H1 (cell line): ENCODE results near the gene BRCA1. TPM values are rescaled to one million over a fixed set of nuclear protein-coding genes. Genes with fewer than 3 reads are reported as not detected.
A peak's percentile ranks its signal among the peaks of the same experiment; 100 is the strongest.

Source experiments
- CTCF ChIA-PET: fragments of 300-600 bp; sonication (Branson Sonifier 250); formaldehyde crosslinking; loops from one replicate; lab custom pipeline; 2021; ENCODE audit not compliant: partially characterized antibody; lab: Charles Lee
- POLR2A ChIA-PET: fragments of 300-600 bp; sonication (Branson Sonifier 250); formaldehyde crosslinking; loops from one replicate; lab custom pipeline; 2021; ENCODE audit warnings: inconsistent platforms; ENCODE audit not compliant: partially characterized antibody; lab: Charles Lee
- DNase-seq, 2 experiments: peaks; one replicate each; pipeline versions ENCODE4 v3.0.0 to v3.0.0-alpha.2; 2010 to 2022; ENCODE audit warnings: low spot score in 2 of 2, low read depth in 1 of 2, mixed read lengths in 1 of 2
- FAIRE-seq: peaks from 2 replicates; lab custom pipeline; 2011; peaks lifted over from hg19 to GRCh38; lab: Jason Lieb, UNC
- H2AFZ ChIP-seq: 2 replicates; pipeline ENCODE4 v1.8.1; 2012; ENCODE audit warnings: low read length, inconsistent platforms
- H2AK5ac ChIP-seq: 2 replicates; pipeline ENCODE4 v1.6.1; 2013; ENCODE audit warnings: low read depth, low read length
- H2BK120ac ChIP-seq: replicated peaks from 2 replicates; pipeline ENCODE3; 2013; ENCODE audit warnings: low read depth, low read length, inconsistent platforms
- H2BK12ac ChIP-seq: 2 replicates; pipeline ENCODE4 v1.6.1; 2013; ENCODE audit warnings: low read depth, low read length
- H2BK15ac ChIP-seq: 2 replicates; pipeline ENCODE4 v1.6.1; 2013; ENCODE audit warnings: low read length
- H2BK20ac ChIP-seq: 2 replicates; pipeline ENCODE4 v1.6.1; 2013; ENCODE audit warnings: low read length
- H2BK5ac ChIP-seq: 2 replicates; pipeline ENCODE4 v1.6.1; 2013; ENCODE audit warnings: low read depth, low read length
- H3K14ac ChIP-seq: 2 replicates; pipeline ENCODE4 v1.6.1; 2013; ENCODE audit warnings: inconsistent platforms; ENCODE audit not compliant: insufficient read length
- H3K18ac ChIP-seq: 2 replicates; pipeline ENCODE4 v1.6.1; 2013; ENCODE audit warnings: low read length; ENCODE audit errors: extremely low read depth
- H3K23ac ChIP-seq: 2 replicates; pipeline ENCODE4 v1.6.1; 2013; ENCODE audit warnings: inconsistent platforms; ENCODE audit not compliant: insufficient read length
- H3K23me2 ChIP-seq: 2 replicates; pipeline ENCODE4 v1.6.1; 2013; ENCODE audit warnings: low read depth, low read length
- H3K27ac ChIP-seq: 2 replicates; pipeline ENCODE4 v1.6.1; 2011; ENCODE audit warnings: low read depth, low read length, inconsistent platforms
- H3K27me3 ChIP-seq, 4 experiments: replicated peaks in 1 of 4; 1 replicate in 1 of 4; 2 replicates in 3 of 4; pipeline versions ENCODE4 v1.6.1 to v1.8.1; 2011 to 2013; ENCODE audit warnings: low read length in 3 of 4, mild to moderate bottlenecking in 3 of 4, inconsistent platforms in 2 of 4, mixed read lengths in 2 of 4, moderate library complexity in 1 of 4; ENCODE audit not compliant: control insufficient read depth in 3 of 4, insufficient read depth in 3 of 4; ENCODE audit errors: extremely low read depth in 1 of 4
- H3K36me3 ChIP-seq, 4 experiments: 2 replicates each; pipeline versions ENCODE4 v1.6.1 to v1.8.1; 2011 to 2013; ENCODE audit warnings: mild to moderate bottlenecking in 4 of 4, low read length in 3 of 4, moderate library complexity in 2 of 4, control low read depth in 1 of 4, inconsistent platforms in 1 of 4; ENCODE audit not compliant: insufficient read depth in 4 of 4, control insufficient read depth in 2 of 4
- H3K4ac ChIP-seq: replicated peaks from 2 replicates; pipeline ENCODE3; 2013; ENCODE audit warnings: low read length, low read depth, mixed read lengths, inconsistent platforms; ENCODE audit not compliant: insufficient read length
- H3K4me1 ChIP-seq, 4 experiments: replicated peaks in 1 of 4; 1 replicate in 1 of 4; 2 replicates in 3 of 4; pipeline versions ENCODE4 v1.6.1 to v1.8.1; 2011 to 2013; ENCODE audit warnings: low read length in 3 of 4, inconsistent platforms in 2 of 4, mixed read lengths in 1 of 4; ENCODE audit not compliant: insufficient read depth in 4 of 4, control insufficient read depth in 3 of 4
- H3K4me2 ChIP-seq, 2 experiments: 2 replicates each; pipeline versions ENCODE4 v1.6.1 to v1.8.1; 2011 to 2013; ENCODE audit warnings: low read depth in 2 of 2, low read length in 2 of 2, control low read depth in 1 of 2, inconsistent platforms in 1 of 2, mild to moderate bottlenecking in 1 of 2; ENCODE audit not compliant: insufficient read depth in 1 of 2
- H3K4me3 ChIP-seq, 4 experiments: fragments of 200-600, 300-600 bp in 1 of 4; sonication (generic), shearing (Covaris generic), sonication (Bioruptor Twin) in 1 of 4; 2 replicates each; pipeline versions ENCODE4 v1.5.1 to v1.8.1; 2011 to 2016; ENCODE audit warnings: low read length in 4 of 4, low read depth in 3 of 4, control low read depth in 2 of 4, inconsistent platforms in 2 of 4, mild to moderate bottlenecking in 2 of 4, mixed read lengths in 1 of 4, moderate library complexity in 1 of 4; ENCODE audit not compliant: insufficient read depth in 2 of 4; ENCODE audit errors: extremely low read depth in 1 of 4
- H3K56ac ChIP-seq: replicated peaks from 2 replicates; pipeline ENCODE3; 2013; ENCODE audit warnings: low read depth, mild to moderate bottlenecking, mixed read lengths, low read length, inconsistent platforms; ENCODE audit not compliant: insufficient read length
- H3K79me1 ChIP-seq: 2 replicates; pipeline ENCODE4 v1.6.1; 2013; ENCODE audit warnings: low read depth, low read length, control low read depth
- H3K79me2 ChIP-seq, 2 experiments: 2 replicates each; pipeline versions ENCODE4 v1.6.1 to v1.8.1; 2012 to 2013; ENCODE audit warnings: low read length in 2 of 2, mild to moderate bottlenecking in 2 of 2, inconsistent platforms in 1 of 2; ENCODE audit not compliant: insufficient read depth in 2 of 2, control insufficient read depth in 1 of 2
- H3K9ac ChIP-seq, 4 experiments: replicated peaks in 1 of 4; 1 replicate in 1 of 4; 2 replicates in 3 of 4; pipeline versions ENCODE4 v1.6.1 to v1.8.1; 2011 to 2013; ENCODE audit warnings: low read depth in 3 of 4, low read length in 3 of 4, control low read depth in 2 of 4, mild to moderate bottlenecking in 2 of 4, moderate library complexity in 2 of 4, inconsistent platforms in 1 of 4; ENCODE audit errors: extremely low read depth in 1 of 4
- H3K9me3 ChIP-seq, 2 experiments: 2 replicates each; pipeline versions ENCODE4 v1.6.1 to v1.8.1; 2012 to 2013; ENCODE audit warnings: mild to moderate bottlenecking in 2 of 2, moderate library complexity in 2 of 2, control low read depth in 1 of 2, inconsistent platforms in 1 of 2, low read depth in 1 of 2, low read length in 1 of 2, mixed read lengths in 1 of 2; ENCODE audit not compliant: insufficient read depth in 2 of 2
- H4K20me1 ChIP-seq, 2 experiments: replicated peaks in 1 of 2; 2 replicates each; pipeline versions ENCODE3 to v1.8.1; 2011 to 2013; ENCODE audit warnings: inconsistent platforms in 2 of 2, low read length in 2 of 2, mild to moderate bottlenecking in 1 of 2; ENCODE audit not compliant: insufficient read depth in 2 of 2, control insufficient read depth in 1 of 2
- H4K5ac ChIP-seq: 2 replicates; pipeline ENCODE4 v1.6.1; 2013; ENCODE audit warnings: low read length, low read depth, mixed read lengths, inconsistent platforms; ENCODE audit not compliant: insufficient read length
- H4K8ac ChIP-seq: 2 replicates; pipeline ENCODE4 v1.8.0; 2013; ENCODE audit warnings: mild to moderate bottlenecking, moderate library complexity, low read length, inconsistent platforms; ENCODE audit not compliant: insufficient read depth; ENCODE audit errors: extremely low read depth
- H4K91ac ChIP-seq: replicated peaks from 2 replicates; pipeline ENCODE3; 2013; ENCODE audit warnings: low read length, mixed read lengths, inconsistent platforms; ENCODE audit not compliant: insufficient read length
- POU5F1 ChIP-seq: IDR thresholded peaks from 2 replicates; pipeline ENCODE4 v1.6.1; 2011; ENCODE audit warnings: low read depth, mild to moderate bottlenecking, low read length, moderate library complexity
- SP2 ChIP-seq: IDR thresholded peaks from 2 replicates; pipeline ENCODE4 v1.6.1; 2012; ENCODE audit warnings: mild to moderate bottlenecking, low read length, inconsistent platforms
- TCF12 ChIP-seq: IDR thresholded peaks from 2 replicates; pipeline ENCODE4 v1.6.1; 2011; ENCODE audit warnings: low read depth, mild to moderate bottlenecking, low read length
- WGBS, 2 experiments: shearing (Covaris generic) in 1 of 2; methylation state at CpG; one replicate each; pipeline versions ENCODE4 v1.1.6 to v1.1.7; 2013 to 2015; ENCODE audit warnings: low lambda C conversion rate in 2 of 2, mixed read lengths in 2 of 2, inconsistent platforms in 1 of 2, low coverage in 1 of 2, missing lambda C conversion rate in 1 of 2; ENCODE audit not compliant: insufficient replicate concordance in 2 of 2, insufficient coverage in 1 of 2, insufficient read length in 1 of 2; ENCODE audit errors: extremely low coverage in 1 of 2, missing lambda C conversion rate in 1 of 2; 5-methylcytosine and 5-hydroxymethylcytosine counted together
- polyA plus RNA-seq, 7 experiments: library from polyadenylated mRNA; depleted of rRNA in 3 of 7; stranded (reverse) in 5 of 7; unstranded in 2 of 7; fragments of >200 nt in 5 of 7; fragments of 200-250 nt in 2 of 7; gene quantifications; 1 replicate in 5 of 7; 2 replicates in 1 of 7; 4 replicates in 1 of 7; pipeline versions ENCODE4 v1.2.1 to v1.2.3, GENCODE V29; 2011 to 2013; ENCODE audit warnings: missing spikeins in 2 of 7, mixed read lengths in 2 of 7
- total RNA-seq: library from RNA; stranded (reverse); fragmentation: NEBNext Ultra II Directional; extraction: Animal tissue kit (Norgen Biotek cat#: 25700); gene quantifications from 2 replicates; pipeline ENCODE4 v1.2.1, GENCODE V29; 2021

BRCA1 gene
- total and polyA plus RNA-seq, 2 of the 8 experiments (the other 6 are each of a cell fraction or from before 2014, with no cell fraction given) = 30.7 to 39.2 TPM

DNA sequence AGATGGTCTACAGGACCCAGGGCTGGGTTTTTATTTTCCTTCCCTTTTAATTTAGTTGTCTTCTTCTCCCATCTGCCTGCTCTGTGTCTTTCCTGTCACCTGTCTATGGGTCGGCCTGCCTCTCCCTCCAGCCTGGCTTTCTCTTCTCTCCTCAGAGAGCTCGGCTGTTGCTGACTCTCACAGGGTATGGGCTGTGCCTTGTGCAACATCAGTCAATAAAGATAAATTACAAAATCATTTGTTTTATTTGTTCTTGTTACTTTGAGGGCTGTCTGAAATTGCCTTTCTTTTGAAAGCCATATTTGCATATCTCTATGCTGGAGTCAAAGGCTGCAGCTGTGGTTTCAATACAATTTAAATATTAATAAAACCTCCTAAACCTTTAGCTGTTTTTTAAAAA lies 84.5 kb downstream of the BRCA1 start:
- CTCF ChIA-PET = interaction anchor here (0.6 to 3.7 kb wide), 4 partner anchors 12 to 824 kb away, joined by 3 to 18 read pairs (median 5); no protein-coding TSS in a partner anchor
- TF ChIP-seq TCF12 (no peak), POU5F1 (no peak), SP2 (no peak)

More for the DNA sequence above, 84.5 kb downstream of the BRCA1 start:
- H2AFZ ChIP-seq = no peak overlapping the region
- H3K27me3 ChIP-seq = no peaks in the 10 kb centered on the region
- DNase-seq (no peak), FAIRE-seq (no peak)
- H3K79me2 ChIP-seq = no peaks in the 10 kb centered on the region
- H3K79me1 ChIP-seq = no peaks in the 10 kb centered on the region
- H3K9me3 ChIP-seq = no peaks in the 10 kb centered on the region
- 78% methylated on average over 2 of the region's 2 CpGs; no CpG with 5 or more reads in 1 of the 2 experiments for WGBS, 2 experiments
- no peaks in the 10 kb centered on the region; a peak in 1 of 8 replicates for H3K36me3 ChIP-seq
- POLR2A ChIA-PET = interaction anchor here (0.8 to 5.6 kb wide), 5 partner anchors 10 to 275 kb away, joined by 3 to 61 read pairs (median 5); partner anchors contain the start of genes RND2 and VAT1
- no peak overlapping the region for H3K23ac ChIP-seq
- H3K9ac ChIP-seq = no peak overlapping the region
- H3K27ac ChIP-seq = peak overlapping the region; percentile 35
- H2BK15ac ChIP-seq = no peak overlapping the region
- 0 out of 2 replicates have a peak overlapping the region, but pooled peaks have one; percentile 29 for H2BK20ac ChIP-seq
- H4K5ac ChIP-seq = no peak overlapping the region
- no peak overlapping the region for H3K56ac ChIP-seq
- H3K18ac ChIP-seq = peak overlapping the region; percentile 63; the same call in 1 of the 2 replicates
- no peak overlapping the region for H2BK120ac ChIP-seq
- peak overlapping the region; percentile 8; a peak in 2 of 4 replicates for H3K4me2 ChIP-seq
- no peaks in the 10 kb centered on the region for H4K20me1 ChIP-seq
- H3K14ac ChIP-seq = no peak overlapping the region
- peak overlapping the region; percentile 17 for H4K91ac ChIP-seq
- no peak overlapping the region for H3K4me3 ChIP-seq
- H3K4me1 ChIP-seq = peaks cover 1 to 38% (median 28%) of the 10 kb centered on the region in 4 experiments
- no peak overlapping the region for H3K4ac ChIP-seq
- no peak overlapping the region; the same call in 1 of the 2 replicates for H2AK5ac ChIP-seq
- 0 out of 2 replicates have a peak overlapping the region, but pooled peaks have one; percentile 3 for H2BK12ac ChIP-seq
- H3K23me2 ChIP-seq = peaks cover 2% of the 10 kb centered on the region; the same call in 1 of the 2 replicates
- no peak overlapping the region for H4K8ac ChIP-seq
- peak overlapping the region; percentile 27; the same call in 1 of the 2 replicates for H2BK5ac ChIP-seq
